Mesothelial cell of epicardium (in vitro differentiated cells): Measurements from ENCODE around the gene HRC. TPM values are rescaled to one million over a fixed set of nuclear protein-coding genes. Genes with fewer than 3 reads are reported as not detected.

Source experiments
- DNase-seq, 2 experiments: peaks; one replicate each; pipeline ENCODE4 v3.0.0; 2021; ENCODE audit warnings: low spot score in 2 of 2; ENCODE audit not compliant: unreplicated experiment in 2 of 2
- H3K27ac Mint-ChIP-seq: 2 replicates; pipeline ENCODE4 v1.8.0; 2021; ENCODE audit warnings: mixed read lengths
- H3K27me3 Mint-ChIP-seq: 2 replicates; pipeline ENCODE4 v1.8.0; 2021; ENCODE audit warnings: low read depth, mixed read lengths
- H3K36me3 Mint-ChIP-seq: 2 replicates; pipeline ENCODE4 v1.8.0; 2021; ENCODE audit warnings: mixed read lengths
- H3K4me1 Mint-ChIP-seq: 2 replicates; pipeline ENCODE4 v1.8.0; 2021; ENCODE audit warnings: mixed read lengths
- H3K4me3 Mint-ChIP-seq: 2 replicates; pipeline ENCODE4 v1.8.0; 2021; ENCODE audit warnings: mild to moderate bottlenecking, moderate library complexity, mixed read lengths
- H3K9me3 Mint-ChIP-seq: 2 replicates; pipeline ENCODE4 v1.8.0; 2021; ENCODE audit warnings: mixed read lengths
- CTCF ChIP-seq: fragments of 200-600 bp; sonication (generic); IDR thresholded peaks from one replicate; pipeline ENCODE4 v1.5.0; 2021; ENCODE audit warnings: antibody characterized with exemption; ENCODE audit not compliant: unreplicated experiment
- total RNA-seq: library from RNA; stranded (reverse); gene quantifications from 3 replicates; pipeline ENCODE4 v1.2.1, GENCODE V29; 2021

HRC gene
- total RNA-seq, 1 donor from 2014 or later = 14.7 TPM

- TF ChIP-seq CTCF = no peak
- Mint-ChIP-seq H3K36me3 (no peaks in the 10 kb centered on the region), H3K27ac (peak overlapping the region; percentile 15), H3K9me3 (no peaks in the 10 kb centered on the region), H3K27me3 (peaks cover 13% of the 10 kb centered on the region), H3K4me3 (peak overlapping the region; percentile 54), H3K4me1 (peaks cover 38% of the 10 kb centered on the region)
- no peak for DNase-seq
Observed at GRCh38 chr19:49116544-49116943, 38.7 kb downstream of the HRC start.

- no peak for TF ChIP-seq CTCF
- peak overlapping the region; percentile 80 for H3K27ac Mint-ChIP-seq
- H3K9me3 Mint-ChIP-seq = no peaks in the 10 kb centered on the region
- H3K4me3 Mint-ChIP-seq = peak overlapping the region; percentile 77
- peaks cover 29% of the 10 kb centered on the region for H3K4me1 Mint-ChIP-seq
- DNase-seq = peak in 1 of 2 experiments; percentile 75
- peaks cover 1% of the 10 kb centered on the region for H3K27me3 Mint-ChIP-seq
- no peaks in the 10 kb centered on the region for H3K36me3 Mint-ChIP-seq
Observed at GRCh38 chr19:49114630-49115363, 40.4 kb downstream of the HRC start.

GRCh38 chr19:49113762-49114629 lies 41.2 kb downstream of the HRC start, which contains the start of gene LIN7B:
LIN7B (plus strand) TSS chr19:49114370; CDS start chr19:49114405, 35 bp downstream.
- H3K36me3 Mint-ChIP-seq = peaks cover under 1% of the 10 kb centered on the region
- peak; percentile 66 to 84 for DNase-seq
- peaks cover 29% of the 10 kb centered on the region for H3K4me1 Mint-ChIP-seq
- no peaks in the 10 kb centered on the region for H3K27me3 Mint-ChIP-seq
- H3K9me3 Mint-ChIP-seq = no peaks in the 10 kb centered on the region
- TF ChIP-seq CTCF = no peak
- H3K27ac Mint-ChIP-seq = peak within 1 kb of the TSS; percentile 80
- peak within 1 kb of the TSS; percentile 77 for H3K4me3 Mint-ChIP-seq

GRCh38 chr19:49111218-49111998 lies 43.8 kb downstream of the HRC start:
- H3K4me1 Mint-ChIP-seq = peaks cover 15% of the 10 kb centered on the region
- TF ChIP-seq CTCF = no peak
- H3K36me3 Mint-ChIP-seq = peaks cover 10% of the 10 kb centered on the region
- no peaks in the 10 kb centered on the region for H3K9me3 Mint-ChIP-seq
- H3K4me3 Mint-ChIP-seq = peak overlapping the region; percentile 2
- DNase-seq = no peak
- H3K27ac Mint-ChIP-seq = no peak overlapping the region
- H3K27me3 Mint-ChIP-seq = no peaks in the 10 kb centered on the region

- no peak for DNase-seq
- Mint-ChIP-seq H3K36me3 (peaks cover 12% of the 10 kb centered on the region), H3K9me3 (no peaks in the 10 kb centered on the region), H3K4me3 (no peak overlapping the region), H3K27me3 (no peaks in the 10 kb centered on the region), H3K27ac (no peak overlapping the region), H3K4me1 (peaks cover 15% of the 10 kb centered on the region)
- no peak for TF ChIP-seq CTCF
Observed at GRCh38 chr19:49110567-49110966, 44.6 kb downstream of the HRC start.
